GM19438 (cell line): ENCODE data around the gene GORASP1.

Source experiments
- ATAC-seq: cut with Tn5 transposase; IDR thresholded peaks from one replicate; pipeline ENCODE4 v1.9.1; 2021; ENCODE audit warnings: low read depth; ENCODE audit not compliant: unreplicated experiment

GORASP1 gene

GRCh38 chr3:39103791-39104552 is 3.5 kb downstream of the GORASP1 start:
- ATAC-seq, result no peak

GRCh38 chr3:39103324-39103693 is 4.1 kb downstream of the GORASP1 start:
- ATAC-seq, result no peak

- no peak for ATAC-seq
These were observed 4.7 kb downstream of the GORASP1 start for GRCh38 chr3:39102504-39103323.

- ATAC-seq, result peak; percentile 60
These were observed 6.3 kb downstream of the GORASP1 start for GRCh38 chr3:39101022-39101689.

GRCh38 chr3:39100500-39100886 is 6.9 kb downstream of the GORASP1 start:
- no peak for ATAC-seq

GRCh38 chr3:39099738-39100499 is 7.5 kb downstream of the GORASP1 start:
- ATAC-seq, result no peak

GRCh38 chr3:39099242-39099641 is 8.2 kb downstream of the GORASP1 start:
- no peak for ATAC-seq

GRCh38 chr3:39098473-39099000 is 8.9 kb downstream of the GORASP1 start:
- no peak for ATAC-seq

- ATAC-seq, result no peak
These were observed 9.5 kb downstream of the GORASP1 start for GRCh38 chr3:39097716-39098472.

GRCh38 chr3:39096775-39097174 is 10.7 kb downstream of the GORASP1 start:
- no peak for ATAC-seq

GRCh38 chr3:39095778-39096177 is 11.6 kb downstream of the GORASP1 start:
- no peak for ATAC-seq

GRCh38 chr3:39094851-39095677 is 12.4 kb downstream of the GORASP1 start:
- ATAC-seq, result no peak

GRCh38 chr3:39090922-39091321 is 16.5 kb downstream of the GORASP1 start:
- ATAC-seq, result no peak

- no peak for ATAC-seq
These were observed 18.5 kb downstream of the GORASP1 start for GRCh38 chr3:39088889-39089288.

- ATAC-seq, result no peak
These were observed 19.0 kb downstream of the GORASP1 start for GRCh38 chr3:39088456-39088855.

GRCh38 chr3:39086144-39086543 is 21.3 kb downstream of the GORASP1 start:
- ATAC-seq, result no peak

GRCh38 chr3:39082666-39083313 is 24.6 kb downstream of the GORASP1 start:
- ATAC-seq, result no peak

- ATAC-seq, result no peak
These were observed 27.4 kb downstream of the GORASP1 start for GRCh38 chr3:39080026-39080425.
